Right hindlimb (tissue), 1 donor: ENCODE measurements around the gene KIR2DL3.
"Not testable (repeated sequence)": the region's sequence is repeated elsewhere in the genome, so short reads cannot be mapped to it uniquely, and the experiment has no call there.

Experiments used
- DNase-seq: peaks from one replicate; pipeline ENCODE4 v3.0.0-alpha.2; 2018

The KIR2DL3 gene

GRCh38 chr19:54744080-54744479 lies 5.8 kb downstream of the KIR2DL3 start:
- DNase-seq, result not testable (repeated sequence)

GRCh38 chr19:54747614-54748322 lies 9.5 kb downstream of the KIR2DL3 start:
- DNase-seq, result not testable (repeated sequence)

GRCh38 chr19:54750276-54750675 lies 12.0 kb downstream of the KIR2DL3 start:
- DNase-seq, result not testable (repeated sequence)

GRCh38 chr19:54756204-54757110 lies 18.1 kb downstream of the KIR2DL3 start:
- not testable (repeated sequence) for DNase-seq

- not testable (repeated sequence) for DNase-seq
These were observed 20.3 kb downstream of the KIR2DL3 start for GRCh38 chr19:54758577-54758976.

GRCh38 chr19:54764219-54764618 lies 25.9 kb downstream of the KIR2DL3 start:
- DNase-seq, result not testable (repeated sequence)

- not testable (repeated sequence) for DNase-seq
These were observed 28.2 kb downstream of the KIR2DL3 start for GRCh38 chr19:54766464-54766863.

- not testable (repeated sequence) for DNase-seq
These were observed 31.3 kb downstream of the KIR2DL3 start, which contains the start of gene KIR2DL1 for GRCh38 chr19:54769646-54770045. Gene KIR2DL1, plus strand, starts transcription at chr19:54769793. Its CDS starts 58 bp downstream, at chr19:54769851.

- DNase-seq, result not testable (repeated sequence)
These were observed 32.2 kb downstream of the KIR2DL3 start for GRCh38 chr19:54770511-54770910.

- not testable (repeated sequence) for DNase-seq
These were observed 33.0 kb downstream of the KIR2DL3 start for GRCh38 chr19:54771018-54771960.

- not testable (repeated sequence) for DNase-seq
These were observed 34.4 kb downstream of the KIR2DL3 start for GRCh38 chr19:54772666-54773065.

- not testable (repeated sequence) for DNase-seq
These were observed 36.9 kb downstream of the KIR2DL3 start for GRCh38 chr19:54775095-54775815.

GRCh38 chr19:54775830-54776229 lies 37.5 kb downstream of the KIR2DL3 start:
- not testable (repeated sequence) for DNase-seq

GRCh38 chr19:54777851-54778250 lies 39.5 kb downstream of the KIR2DL3 start:
- not testable (repeated sequence) for DNase-seq

GRCh38 chr19:54778896-54779295 lies 40.6 kb downstream of the KIR2DL3 start:
- DNase-seq, result not testable (repeated sequence)

- DNase-seq, result not testable (repeated sequence)
These were observed 44.6 kb downstream of the KIR2DL3 start for GRCh38 chr19:54782916-54783315.

- DNase-seq, result not testable (repeated sequence)
These were observed 47.9 kb downstream of the KIR2DL3 start for GRCh38 chr19:54786091-54786723.

GRCh38 chr19:54788154-54788553 lies 49.8 kb downstream of the KIR2DL3 start:
- not testable (repeated sequence) for DNase-seq

- DNase-seq, result no peak
These were observed 52.4 kb downstream of the KIR2DL3 start for GRCh38 chr19:54790711-54791110.

- no peak for DNase-seq
These were observed 53.2 kb downstream of the KIR2DL3 start for GRCh38 chr19:54791476-54791875.

- no peak for DNase-seq
These were observed 54.5 kb downstream of the KIR2DL3 start for GRCh38 chr19:54792814-54793213.
